Astrocyte of the cerebellum (primary cell): ENCODE results near the gene APEH.

Experiments used
- DNase-seq: peaks from one replicate; pipeline ENCODE4 v3.0.0-alpha.2; 2011; ENCODE audit warnings: low read depth
- H3K4me3 ChIP-seq: 2 replicates; pipeline ENCODE4 v1.5.1; 2011; ENCODE audit warnings: mild to moderate bottlenecking, low read depth, low read length, moderate library complexity
- CTCF ChIP-seq: IDR thresholded peaks from 2 replicates; pipeline ENCODE4 v1.5.1; 2012; ENCODE audit warnings: low read length, low read depth, moderate library complexity, mild to moderate bottlenecking; ENCODE audit errors: missing control alignments
- in situ Hi-C: cut with HindIII; loops from 2 replicates; pipeline ENCODE4 v1.10.0; 2017; ENCODE audit warnings: low sequenced_read_pairs

APEH gene

GRCh38 chr3:49673715-49674496 is at the start of gene APEH:
TSS of gene APEH (plus strand) at chr3:49674351. CDS start at chr3:49674402, 51 bp downstream.
- H3K4me3 ChIP-seq = peak within 1 kb of the TSS; percentile 74
- in situ Hi-C loops = no loop called here
- DNase-seq = peak; percentile 86
- no peak for TF ChIP-seq CTCF

GRCh38 chr3:49625071-49625470 is 49.1 kb upstream of the APEH start:
- DNase-seq = no peak
- in situ Hi-C loops = no loop called here
- no peak overlapping the region for H3K4me3 ChIP-seq
- no peak for TF ChIP-seq CTCF

DNA sequence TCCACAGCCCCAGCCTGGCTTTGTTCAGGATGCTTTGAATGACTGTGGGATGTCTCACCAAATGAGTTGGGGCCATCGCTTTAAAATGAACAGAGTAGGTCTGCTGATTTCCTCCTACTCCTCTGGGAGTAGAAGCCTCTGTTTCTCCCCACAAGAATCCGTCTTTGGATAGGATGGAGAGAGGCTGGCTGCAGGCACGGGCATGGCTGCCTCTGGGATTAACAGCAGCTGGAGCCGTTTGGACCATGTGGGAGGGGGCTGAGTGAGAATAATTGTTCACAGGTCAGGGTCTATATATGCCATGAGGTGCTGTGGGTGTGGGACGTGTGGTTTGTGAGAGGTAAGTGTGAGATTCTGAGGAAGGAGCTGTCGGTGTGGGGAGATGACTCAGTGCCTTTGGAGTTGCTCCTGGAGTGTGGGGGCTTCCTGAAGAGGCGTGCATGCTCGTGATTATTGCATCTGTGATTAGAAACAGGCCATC is 48.0 kb upstream of the APEH start:
- no peak overlapping the region for H3K4me3 ChIP-seq
- in situ Hi-C loops = no loop called here
- no peak for TF ChIP-seq CTCF
- DNase-seq = peak; percentile 40

DNA sequence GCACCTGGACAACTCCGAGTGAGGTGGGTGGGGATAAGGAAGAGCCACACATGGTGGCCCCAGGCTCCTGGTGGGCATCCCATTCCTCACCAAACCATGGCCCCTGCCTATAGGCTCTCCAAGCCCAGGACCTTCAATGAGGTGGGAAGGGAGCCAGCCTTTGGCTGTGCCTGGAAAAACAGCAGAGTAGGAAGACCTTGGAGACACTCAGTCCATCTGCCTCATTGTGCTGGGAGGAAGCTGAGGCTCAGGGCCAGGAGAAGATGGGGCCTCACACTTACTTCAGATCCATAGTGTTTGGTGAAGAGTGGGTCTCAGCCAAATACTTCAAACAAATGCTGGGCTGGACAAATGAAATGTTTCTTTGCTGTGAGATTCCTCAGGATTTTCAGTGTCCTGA is 47.4 kb upstream of the APEH start:
- in situ Hi-C loops = no loop called here
- DNase-seq = no peak
- no peak for TF ChIP-seq CTCF
- no peak overlapping the region for H3K4me3 ChIP-seq

DNA sequence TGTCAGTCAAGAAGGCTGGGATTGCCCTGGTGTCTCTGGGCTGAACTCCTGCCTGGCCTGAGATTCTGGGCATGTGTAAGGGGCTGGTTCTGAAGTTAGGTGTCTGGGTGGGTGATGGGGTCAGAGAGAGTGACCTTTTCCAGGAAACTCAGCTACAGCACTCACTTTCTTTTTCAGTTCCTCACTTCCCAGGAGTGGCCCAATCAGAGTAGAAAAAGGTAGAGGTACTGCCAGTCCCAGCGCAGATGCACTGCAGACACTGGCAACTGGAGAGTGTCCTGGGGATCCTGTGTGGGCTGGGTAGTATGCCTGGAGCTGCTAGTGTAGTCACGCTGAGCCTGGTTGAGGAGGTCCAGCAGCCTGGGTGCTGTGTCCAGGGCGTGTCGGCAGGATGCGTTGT is 46.5 kb upstream of the APEH start:
- no peak for DNase-seq
- TF ChIP-seq CTCF = no peak
- in situ Hi-C loops = no loop called here
- H3K4me3 ChIP-seq = no peak overlapping the region

DNA sequence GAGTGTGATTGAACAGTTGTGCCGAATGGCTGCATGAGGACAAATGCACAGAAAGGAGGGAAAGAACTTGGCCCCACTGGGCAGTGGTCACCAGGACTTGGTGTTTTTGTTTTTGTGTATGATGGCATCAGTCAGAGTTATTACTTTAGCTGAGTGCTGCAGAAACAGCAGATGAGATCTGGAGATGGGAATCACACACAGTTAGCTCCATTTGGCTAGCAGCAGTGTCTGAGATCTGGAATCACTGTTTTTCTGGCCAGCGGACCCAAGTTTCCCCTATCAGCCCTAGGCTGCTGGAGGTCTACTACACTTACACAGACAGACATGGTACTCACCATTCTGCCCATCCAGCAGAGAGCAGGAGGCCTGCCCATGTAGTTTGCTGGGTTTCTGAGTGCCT is 45.9 kb upstream of the APEH start:
- TF ChIP-seq CTCF = no peak
- no peak overlapping the region for H3K4me3 ChIP-seq
- in situ Hi-C loops = no loop called here
- no peak for DNase-seq
